ENCODE data around the gene NIF3L1.
A peak's percentile ranks its signal among the peaks of the same experiment; 100 is the strongest.

The NIF3L1 gene

GRCh38 chr2:200888704-200889625, at the start of gene NIF3L1, which contains the start of gene PPIL3:
NIF3L1 (plus strand) TSS chr2:200889371; CDS start chr2:200891944, 2,573 bp downstream.
PPIL3 (minus strand) TSS chr2:200889077; CDS start chr2:200887615, 1,462 bp downstream.
- Histone ChIP-seq H3K27ac (ENCODE audit: low read depth, low read length, poor library complexity, severe bottlenecking) (peak within 1 kb of the TSS; percentile 95), H3K9me3 (ENCODE audit: low read length) (no peaks in the 10 kb centered on the region), H3K4me1 (ENCODE audit: insufficient read depth, low read length, severe bottlenecking) (peaks cover 26% of the 10 kb centered on the region), H3F3A (ENCODE audit: insufficient read depth, low read length) (no peaks in the 10 kb centered on the region), H3K79me2 (ENCODE audit: insufficient read depth, low read length) (peaks cover 27% of the 10 kb centered on the region), H3K9me2 (ENCODE audit: low read depth, low read length) (no peaks in the 10 kb centered on the region), H3K36me3 (ENCODE audit: insufficient read depth, low read length) (peaks cover 28% of the 10 kb centered on the region), H4K20me1 (ENCODE audit: insufficient read depth, low read length) (no peaks in the 10 kb centered on the region), H3K9ac (ENCODE audit: low read length) (peak within 1 kb of the TSS; percentile 86), H2AFZ (ENCODE audit: low read length) (peak within 1 kb of the TSS; percentile 19), H3K4me2 (ENCODE audit: low read length) (peak within 1 kb of the TSS; percentile 81), H3K27me3 (ENCODE audit: insufficient read depth, low read length) (no peaks in the 10 kb centered on the region), H3K4me3 (ENCODE audit: low read depth, low read length, poor library complexity, severe bottlenecking) (peak within 1 kb of the TSS; percentile 84)
- TF ChIP-seq CTCF (IDR thresholded peaks at IDR 0.05; ENCODE audit: low read length) (0 out of 2 replicates have a peak, but pooled peaks have one; percentile 8), EZH2 (IDR thresholded peaks at IDR 0.05; ENCODE audit: borderline replicate concordance, low read length) (no peak)

- Histone ChIP-seq H3K27me3 (ENCODE audit: insufficient read depth, low read length) (no peaks in the 10 kb centered on the region), H3K27ac (ENCODE audit: low read depth, low read length, poor library complexity, severe bottlenecking) (no peak overlapping the region), H3K9me2 (ENCODE audit: low read depth, low read length) (no peaks in the 10 kb centered on the region), H2AFZ (ENCODE audit: low read length) (no peak overlapping the region), H3K9me3 (ENCODE audit: low read length) (peaks cover 10% of the 10 kb centered on the region; the same call in 1 of the 2 replicates), H3K9ac (ENCODE audit: low read length) (no peak overlapping the region), H3K36me3 (ENCODE audit: insufficient read depth, low read length) (no peaks in the 10 kb centered on the region), H3F3A (ENCODE audit: insufficient read depth, low read length) (no peaks in the 10 kb centered on the region), H3K4me3 (ENCODE audit: low read depth, low read length, poor library complexity, severe bottlenecking) (no peak overlapping the region), H3K4me1 (ENCODE audit: insufficient read depth, low read length, severe bottlenecking) (no peaks in the 10 kb centered on the region), H3K79me2 (ENCODE audit: insufficient read depth, low read length) (no peaks in the 10 kb centered on the region), H4K20me1 (ENCODE audit: insufficient read depth, low read length) (no peaks in the 10 kb centered on the region), H3K4me2 (ENCODE audit: low read length) (no peak overlapping the region)
- TF ChIP-seq CTCF (IDR thresholded peaks at IDR 0.05; ENCODE audit: low read length) = no peak
- TF ChIP-seq EZH2 (IDR thresholded peaks at IDR 0.05; ENCODE audit: borderline replicate concordance, low read length) = no peak
Measured at GRCh38 chr2:200839513-200839912, 49.7 kb upstream of the NIF3L1 start.

GRCh38 chr2:200843993-200844948, 44.9 kb upstream of the NIF3L1 start:
- Histone ChIP-seq H3K4me1 (ENCODE audit: insufficient read depth, low read length, severe bottlenecking) (no peaks in the 10 kb centered on the region), H4K20me1 (ENCODE audit: insufficient read depth, low read length) (no peaks in the 10 kb centered on the region), H3K9ac (ENCODE audit: low read length) (no peak overlapping the region), H3K27me3 (ENCODE audit: insufficient read depth, low read length) (no peaks in the 10 kb centered on the region), H3K27ac (ENCODE audit: low read depth, low read length, poor library complexity, severe bottlenecking) (no peak overlapping the region), H3K36me3 (ENCODE audit: insufficient read depth, low read length) (no peaks in the 10 kb centered on the region), H2AFZ (ENCODE audit: low read length) (no peak overlapping the region), H3K4me2 (ENCODE audit: low read length) (no peak overlapping the region), H3K4me3 (ENCODE audit: low read depth, low read length, poor library complexity, severe bottlenecking) (no peak overlapping the region), H3K9me2 (ENCODE audit: low read depth, low read length) (no peaks in the 10 kb centered on the region), H3K9me3 (ENCODE audit: low read length) (no peaks in the 10 kb centered on the region), H3F3A (ENCODE audit: insufficient read depth, low read length) (no peaks in the 10 kb centered on the region), H3K79me2 (ENCODE audit: insufficient read depth, low read length) (no peaks in the 10 kb centered on the region)
- TF ChIP-seq EZH2 (IDR thresholded peaks at IDR 0.05; ENCODE audit: borderline replicate concordance, low read length) = no peak
- no peak for TF ChIP-seq CTCF (IDR thresholded peaks at IDR 0.05; ENCODE audit: low read length)
